GM12801 (cell line): ENCODE measurements around the gene EBF3.

Experiments
- TF ChIP-seq, protein P1 (sequence below): IDR thresholded peaks from one replicate; pipeline ENCODE4 v1.5.1; 2011; ENCODE audit warnings: control low read depth; ENCODE audit not compliant: insufficient read length; ENCODE audit errors: extremely low read depth

Gene EBF3

DNA sequence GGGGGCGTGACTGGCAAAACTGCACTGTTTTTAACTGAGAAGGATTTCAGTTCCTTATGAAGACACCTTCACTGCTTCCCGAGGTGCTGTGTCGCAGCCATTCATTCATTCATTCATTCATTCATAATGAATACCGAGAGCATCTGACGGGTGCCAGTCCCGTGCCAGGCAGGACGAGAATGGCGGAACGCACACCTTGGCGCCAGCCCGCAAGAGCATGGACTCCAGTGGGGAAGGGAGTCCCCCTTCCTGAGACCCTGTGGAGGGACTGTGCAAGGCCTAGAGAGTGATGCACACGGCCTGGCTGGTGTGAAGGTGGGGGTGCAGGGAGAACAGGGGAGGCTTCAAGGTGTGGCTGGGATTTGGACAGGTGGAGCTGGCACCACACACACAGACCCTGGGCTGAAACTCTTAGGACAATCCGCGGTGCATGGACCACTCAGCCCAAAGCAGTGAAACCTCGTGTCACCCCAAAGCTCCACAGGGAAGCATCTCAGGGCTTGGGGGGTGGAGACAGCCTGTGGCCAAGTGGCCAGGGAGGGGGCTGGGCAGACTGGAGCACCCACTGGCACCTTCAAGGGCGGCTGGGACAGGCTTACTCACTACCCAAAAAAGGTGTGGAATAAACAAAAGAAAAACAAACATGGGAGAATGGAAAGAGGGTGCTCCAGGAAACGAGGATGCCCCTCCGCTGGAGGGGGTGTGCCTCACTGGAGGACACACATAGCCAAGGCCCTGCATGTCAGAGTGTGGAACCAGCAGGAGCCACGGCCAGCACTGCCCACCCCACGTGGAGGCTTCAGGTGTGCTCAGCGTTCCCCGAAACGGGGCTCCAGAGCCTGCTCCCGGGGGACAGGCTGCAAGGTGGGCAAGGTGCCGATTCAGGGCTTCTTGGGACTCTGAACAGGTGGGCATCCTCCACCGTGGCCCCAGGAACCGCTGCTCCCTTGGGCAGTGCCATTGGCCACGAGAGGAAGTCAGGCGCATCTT is 37.7 kb downstream of the EBF3 start:
- TF ChIP-seq, protein P1, sequence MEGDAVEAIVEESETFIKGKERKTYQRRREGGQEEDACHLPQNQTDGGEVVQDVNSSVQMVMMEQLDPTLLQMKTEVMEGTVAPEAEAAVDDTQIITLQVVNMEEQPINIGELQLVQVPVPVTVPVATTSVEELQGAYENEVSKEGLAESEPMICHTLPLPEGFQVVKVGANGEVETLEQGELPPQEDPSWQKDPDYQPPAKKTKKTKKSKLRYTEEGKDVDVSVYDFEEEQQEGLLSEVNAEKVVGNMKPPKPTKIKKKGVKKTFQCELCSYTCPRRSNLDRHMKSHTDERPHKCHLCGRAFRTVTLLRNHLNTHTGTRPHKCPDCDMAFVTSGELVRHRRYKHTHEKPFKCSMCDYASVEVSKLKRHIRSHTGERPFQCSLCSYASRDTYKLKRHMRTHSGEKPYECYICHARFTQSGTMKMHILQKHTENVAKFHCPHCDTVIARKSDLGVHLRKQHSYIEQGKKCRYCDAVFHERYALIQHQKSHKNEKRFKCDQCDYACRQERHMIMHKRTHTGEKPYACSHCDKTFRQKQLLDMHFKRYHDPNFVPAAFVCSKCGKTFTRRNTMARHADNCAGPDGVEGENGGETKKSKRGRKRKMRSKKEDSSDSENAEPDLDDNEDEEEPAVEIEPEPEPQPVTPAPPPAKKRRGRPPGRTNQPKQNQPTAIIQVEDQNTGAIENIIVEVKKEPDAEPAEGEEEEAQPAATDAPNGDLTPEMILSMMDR = no peak

DNA sequence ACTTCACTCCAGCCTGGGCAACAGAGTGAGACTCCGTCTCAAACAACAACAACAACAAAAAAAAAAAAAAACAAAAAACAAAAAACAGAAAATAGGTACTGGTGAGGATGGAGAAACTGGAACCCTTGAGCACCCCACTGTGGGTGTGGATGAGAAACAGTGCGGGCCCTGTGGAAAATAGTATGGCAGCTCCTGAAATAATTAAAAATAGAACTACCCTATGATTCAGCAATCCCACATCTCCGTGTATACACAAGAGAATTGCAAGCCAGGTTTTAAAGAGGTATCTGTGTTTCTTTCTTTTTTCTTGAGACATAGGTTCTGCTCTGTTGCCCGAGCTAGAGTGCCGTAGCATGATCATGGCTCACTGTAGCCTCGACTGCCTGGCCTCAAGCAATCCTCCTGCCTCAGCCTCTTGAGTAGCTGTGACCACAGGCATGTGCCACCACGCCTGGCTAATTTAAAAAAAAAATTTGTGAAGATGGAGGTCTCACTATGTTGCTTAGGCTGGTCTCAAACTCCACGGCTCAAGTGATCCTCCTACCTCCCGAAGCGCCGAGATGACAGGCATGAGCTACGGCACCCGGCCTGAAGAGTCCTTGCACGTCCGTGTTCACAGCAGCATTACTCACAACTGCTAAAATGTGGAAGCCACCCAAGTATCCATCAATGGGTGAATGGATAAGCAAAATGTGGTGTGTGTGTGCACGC is 39.5 kb downstream of the EBF3 start:
- TF ChIP-seq, protein P1 = no peak

DNA sequence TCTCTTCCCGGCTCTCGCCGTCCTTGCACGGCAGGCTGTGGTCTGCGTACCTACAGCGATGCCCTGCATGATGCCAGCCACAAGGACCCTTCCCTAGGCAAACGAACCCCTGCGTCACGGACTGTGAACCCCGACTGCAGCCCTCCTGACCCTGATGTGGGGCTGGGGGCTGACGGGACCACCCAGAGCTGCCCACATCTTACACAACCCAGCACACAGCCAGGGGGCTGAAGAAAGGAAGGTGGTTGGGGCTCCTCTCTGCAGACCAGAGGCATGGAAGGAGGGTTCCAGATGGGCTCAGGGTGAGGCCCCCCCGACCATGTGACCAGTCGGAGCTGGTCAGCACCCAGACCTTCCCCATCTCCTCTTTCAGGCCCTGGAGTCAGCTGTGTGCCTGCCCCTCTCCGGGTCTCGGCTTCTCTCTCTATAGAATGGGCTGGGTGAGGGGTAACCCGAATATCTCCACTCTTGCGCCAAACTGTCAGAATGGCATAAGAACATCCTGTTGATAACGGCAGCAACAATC is 41.4 kb downstream of the EBF3 start:
- TF ChIP-seq, protein P1 = no peak

DNA sequence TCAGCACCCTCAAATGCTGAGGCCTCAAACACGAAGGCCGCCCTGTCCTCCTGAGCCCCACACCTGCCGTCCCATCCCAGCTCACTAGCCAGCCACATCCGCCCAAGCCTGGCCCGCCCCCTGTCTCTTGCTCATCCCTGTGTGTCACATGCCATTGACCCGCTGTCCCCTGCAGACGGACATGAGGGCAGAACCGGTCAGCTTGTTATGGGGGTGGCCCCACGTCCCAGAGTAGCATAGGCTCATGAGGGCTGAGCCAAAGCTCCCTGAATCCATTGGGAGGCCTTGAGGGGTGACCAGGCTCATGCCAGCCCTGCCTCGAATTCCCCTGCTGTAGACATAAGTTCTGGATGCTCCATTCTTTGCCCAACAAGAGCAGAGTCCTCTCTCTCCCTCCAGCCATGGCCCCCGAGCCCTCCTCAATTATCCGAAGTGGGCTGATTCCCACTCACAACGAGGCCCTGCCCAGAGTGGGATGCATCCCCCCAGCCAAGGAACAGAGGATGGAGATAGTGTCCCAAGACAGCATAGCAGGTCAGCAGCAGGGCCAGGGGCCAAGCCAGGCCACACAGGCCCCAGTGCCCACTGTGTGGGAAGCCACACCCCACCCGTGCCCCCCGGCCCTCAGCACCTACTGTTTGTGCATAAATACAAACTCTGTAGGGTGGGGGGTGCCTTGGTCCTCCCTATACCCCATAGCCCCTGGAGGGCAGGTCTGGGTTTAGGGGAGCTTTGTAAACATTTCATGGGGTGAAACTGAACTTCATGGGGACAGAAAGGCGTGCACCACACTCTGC is 42.1 kb downstream of the EBF3 start:
- TF ChIP-seq, protein P1 = no peak

DNA sequence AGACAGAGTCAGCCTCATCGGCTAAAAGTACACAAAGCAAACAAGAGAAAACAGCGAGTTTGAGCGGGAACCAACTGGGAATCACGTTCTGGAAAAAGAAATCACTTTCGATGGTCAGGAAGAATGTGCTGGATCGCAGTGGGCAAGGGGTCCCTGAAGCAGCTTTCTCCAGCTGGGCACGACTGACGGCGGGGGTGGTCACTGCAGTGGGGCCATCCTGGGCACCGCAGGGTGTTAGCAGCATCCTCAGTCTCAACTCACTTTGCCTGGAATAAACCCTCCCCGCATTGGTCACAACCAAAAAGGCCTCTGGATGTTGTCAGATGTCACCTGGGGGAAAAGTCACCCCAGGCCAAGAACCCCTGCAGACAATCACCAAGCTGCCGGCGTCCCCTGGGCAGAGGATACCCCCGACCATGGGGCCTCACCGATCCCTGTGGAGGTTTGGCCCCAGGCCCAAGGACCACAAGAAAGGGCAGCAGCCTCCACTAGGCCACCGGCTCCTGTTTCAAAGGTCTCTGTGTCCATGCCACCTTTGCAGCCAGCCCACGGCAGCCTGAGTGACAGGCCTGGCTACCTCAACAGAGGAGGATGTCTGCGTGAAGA is 42.9 kb downstream of the EBF3 start:
- TF ChIP-seq, protein P1 = no peak

DNA sequence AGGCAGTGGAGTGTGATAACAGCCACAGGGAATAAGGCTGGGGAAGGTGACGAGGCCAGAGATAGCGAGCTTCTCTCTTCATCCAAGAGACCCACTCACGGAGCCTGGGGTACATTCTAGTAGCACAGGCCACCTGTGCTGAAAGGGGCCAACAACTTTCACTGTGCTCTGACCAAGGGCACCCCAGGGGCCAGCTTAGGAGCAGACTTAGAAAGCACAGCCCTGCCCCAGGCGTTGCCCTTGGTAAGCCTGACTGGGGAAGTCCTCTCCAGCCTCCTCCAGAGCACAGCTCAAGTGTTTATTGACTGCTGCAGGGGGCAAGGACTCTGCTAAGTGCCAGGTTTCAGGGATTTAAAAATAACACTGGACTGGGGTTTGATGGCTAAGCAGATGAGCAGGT is 44.7 kb downstream of the EBF3 start:
- TF ChIP-seq, protein P1 = no peak
